ENCODE results near the gene RTEL1.

DNA sequence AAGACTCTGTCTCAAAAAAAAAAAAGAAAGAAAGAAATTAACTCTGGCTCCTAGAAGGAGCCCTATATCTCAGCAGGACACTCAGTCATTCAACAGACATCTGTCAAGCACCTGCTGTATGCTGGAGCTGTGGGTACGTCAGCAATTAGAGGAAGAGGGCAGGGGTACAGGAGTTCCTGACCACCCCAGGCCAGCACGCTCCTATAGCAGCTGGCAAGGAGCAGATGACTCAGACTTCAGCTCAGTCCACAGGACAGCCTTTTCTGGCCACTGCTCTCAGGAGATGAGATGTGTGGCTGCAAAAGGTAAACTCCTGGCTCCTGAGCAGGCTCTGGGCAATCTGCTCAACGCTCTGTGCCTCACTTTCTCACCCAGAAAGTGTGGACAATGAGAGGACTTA lies 1.7 kb upstream of the RTEL1 start:
- TF ChIP-seq, protein P1, sequence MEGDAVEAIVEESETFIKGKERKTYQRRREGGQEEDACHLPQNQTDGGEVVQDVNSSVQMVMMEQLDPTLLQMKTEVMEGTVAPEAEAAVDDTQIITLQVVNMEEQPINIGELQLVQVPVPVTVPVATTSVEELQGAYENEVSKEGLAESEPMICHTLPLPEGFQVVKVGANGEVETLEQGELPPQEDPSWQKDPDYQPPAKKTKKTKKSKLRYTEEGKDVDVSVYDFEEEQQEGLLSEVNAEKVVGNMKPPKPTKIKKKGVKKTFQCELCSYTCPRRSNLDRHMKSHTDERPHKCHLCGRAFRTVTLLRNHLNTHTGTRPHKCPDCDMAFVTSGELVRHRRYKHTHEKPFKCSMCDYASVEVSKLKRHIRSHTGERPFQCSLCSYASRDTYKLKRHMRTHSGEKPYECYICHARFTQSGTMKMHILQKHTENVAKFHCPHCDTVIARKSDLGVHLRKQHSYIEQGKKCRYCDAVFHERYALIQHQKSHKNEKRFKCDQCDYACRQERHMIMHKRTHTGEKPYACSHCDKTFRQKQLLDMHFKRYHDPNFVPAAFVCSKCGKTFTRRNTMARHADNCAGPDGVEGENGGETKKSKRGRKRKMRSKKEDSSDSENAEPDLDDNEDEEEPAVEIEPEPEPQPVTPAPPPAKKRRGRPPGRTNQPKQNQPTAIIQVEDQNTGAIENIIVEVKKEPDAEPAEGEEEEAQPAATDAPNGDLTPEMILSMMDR (IDR thresholded peaks at IDR 0.05; ENCODE audit: low read depth, low read length) = no peak
- no peak for TF ChIP-seq MYC (IDR thresholded peaks at IDR 0.05; ENCODE audit: low read depth, low read length)
- TF ChIP-seq POLR2A (IDR thresholded peaks at IDR 0.05; ENCODE audit: extremely low read depth, insufficient read length) = no peak
- TF ChIP-seq, protein P2, sequence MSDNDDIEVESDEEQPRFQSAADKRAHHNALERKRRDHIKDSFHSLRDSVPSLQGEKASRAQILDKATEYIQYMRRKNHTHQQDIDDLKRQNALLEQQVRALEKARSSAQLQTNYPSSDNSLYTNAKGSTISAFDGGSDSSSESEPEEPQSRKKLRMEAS (IDR thresholded peaks at IDR 0.05; ENCODE audit: low read depth, low read length) = no peak

Data from NB4 (cell line).